T-helper 1 cell treated with Interleukin-12 subunit alpha and Interleukin-12 subunit beta and Interleukin-4 antibody, amounts not matched to agents 30 μg/mL and 1 μg/mL, for 36 hours (primary cell): ENCODE results near the gene ZNF281.
A peak's percentile ranks its signal among the peaks of the same experiment; 100 is the strongest.

Experiments
- H3K27ac Mint-ChIP-seq: one replicate; pipeline ENCODE4 v1.8.0; 2021; ENCODE audit warnings: mild to moderate bottlenecking, mixed read lengths
- H3K27me3 Mint-ChIP-seq: one replicate; pipeline ENCODE4 v1.8.0; 2021; ENCODE audit warnings: low read depth, mixed read lengths
- H3K36me3 Mint-ChIP-seq: one replicate; pipeline ENCODE4 v1.8.0; 2021; ENCODE audit warnings: low read depth, mixed read lengths
- H3K4me1 Mint-ChIP-seq: one replicate; pipeline ENCODE4 v1.8.0; 2021; ENCODE audit warnings: low read depth, mixed read lengths
- H3K4me3 Mint-ChIP-seq: one replicate; pipeline ENCODE4 v1.8.0; 2021; ENCODE audit warnings: mild to moderate bottlenecking, moderate library complexity, mixed read lengths
- H3K9me3 Mint-ChIP-seq: one replicate; pipeline ENCODE4 v1.8.0; 2021; ENCODE audit warnings: mixed read lengths

The ZNF281 gene

GRCh38 chr1:200388791-200389190 is 21.0 kb downstream of the ZNF281 start:
- Mint-ChIP-seq H3K9me3 (no peaks in the 10 kb centered on the region), H3K27ac (no peak overlapping the region), H3K4me1 (no peaks in the 10 kb centered on the region), H3K36me3 (no peaks in the 10 kb centered on the region), H3K27me3 (no peaks in the 10 kb centered on the region), H3K4me3 (no peak overlapping the region)

DNA sequence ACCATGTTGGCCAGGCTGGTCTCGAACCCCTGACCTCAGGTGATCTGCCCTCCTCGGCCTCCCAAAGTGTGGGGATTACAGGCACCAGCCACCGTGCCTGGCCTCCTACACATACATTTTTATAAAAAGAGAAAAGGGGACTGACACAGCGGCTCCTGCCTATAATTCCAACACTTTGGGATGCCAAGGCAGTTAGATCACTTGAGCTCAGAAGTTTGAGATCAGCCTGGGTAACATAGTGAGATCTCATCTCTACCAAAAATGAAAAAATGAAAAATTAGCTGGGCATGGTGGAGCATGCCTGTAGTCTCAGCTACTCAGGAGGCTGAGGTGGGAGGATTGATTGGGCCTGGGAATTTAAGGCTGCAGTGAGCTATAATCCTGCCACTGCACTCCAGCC is 23.4 kb downstream of the ZNF281 start:
- H3K9me3 Mint-ChIP-seq, result no peaks in the 10 kb centered on the region
- H3K4me1 Mint-ChIP-seq, result no peaks in the 10 kb centered on the region
- no peaks in the 10 kb centered on the region for H3K36me3 Mint-ChIP-seq
- no peaks in the 10 kb centered on the region for H3K27me3 Mint-ChIP-seq
- no peak overlapping the region for H3K27ac Mint-ChIP-seq
- no peak overlapping the region for H3K4me3 Mint-ChIP-seq

DNA sequence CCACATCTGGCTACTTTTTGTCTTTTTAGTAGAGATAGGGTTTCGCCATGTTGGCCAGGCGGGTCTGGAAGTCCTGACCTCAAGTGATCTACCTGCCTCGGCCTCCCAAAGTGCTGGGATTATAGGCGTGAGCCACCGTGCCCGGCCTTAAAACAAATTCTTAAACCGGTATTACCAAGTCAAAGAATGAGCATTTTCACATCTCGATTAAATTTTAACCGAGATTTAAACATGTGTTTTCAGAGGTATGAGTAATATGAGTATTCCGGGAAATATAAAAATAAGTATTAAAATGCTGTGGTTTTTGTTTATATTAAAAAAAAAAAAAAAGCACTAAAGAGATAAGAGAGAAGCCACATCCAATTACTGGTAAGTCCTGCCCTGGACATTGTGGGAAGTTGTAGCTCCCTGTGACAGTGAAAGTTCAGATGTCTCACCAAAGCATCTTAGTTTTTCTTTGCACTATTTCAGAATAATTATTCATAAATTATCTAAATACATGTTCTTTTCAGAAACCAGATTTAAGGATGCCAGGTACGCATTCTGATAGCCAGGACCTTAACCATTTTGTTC is 24.9 kb downstream of the ZNF281 start:
- H3K4me1 Mint-ChIP-seq, result no peaks in the 10 kb centered on the region
- H3K27me3 Mint-ChIP-seq, result no peaks in the 10 kb centered on the region
- no peak overlapping the region for H3K27ac Mint-ChIP-seq
- H3K4me3 Mint-ChIP-seq, result no peak overlapping the region
- H3K9me3 Mint-ChIP-seq, result no peaks in the 10 kb centered on the region
- H3K36me3 Mint-ChIP-seq, result no peaks in the 10 kb centered on the region

DNA sequence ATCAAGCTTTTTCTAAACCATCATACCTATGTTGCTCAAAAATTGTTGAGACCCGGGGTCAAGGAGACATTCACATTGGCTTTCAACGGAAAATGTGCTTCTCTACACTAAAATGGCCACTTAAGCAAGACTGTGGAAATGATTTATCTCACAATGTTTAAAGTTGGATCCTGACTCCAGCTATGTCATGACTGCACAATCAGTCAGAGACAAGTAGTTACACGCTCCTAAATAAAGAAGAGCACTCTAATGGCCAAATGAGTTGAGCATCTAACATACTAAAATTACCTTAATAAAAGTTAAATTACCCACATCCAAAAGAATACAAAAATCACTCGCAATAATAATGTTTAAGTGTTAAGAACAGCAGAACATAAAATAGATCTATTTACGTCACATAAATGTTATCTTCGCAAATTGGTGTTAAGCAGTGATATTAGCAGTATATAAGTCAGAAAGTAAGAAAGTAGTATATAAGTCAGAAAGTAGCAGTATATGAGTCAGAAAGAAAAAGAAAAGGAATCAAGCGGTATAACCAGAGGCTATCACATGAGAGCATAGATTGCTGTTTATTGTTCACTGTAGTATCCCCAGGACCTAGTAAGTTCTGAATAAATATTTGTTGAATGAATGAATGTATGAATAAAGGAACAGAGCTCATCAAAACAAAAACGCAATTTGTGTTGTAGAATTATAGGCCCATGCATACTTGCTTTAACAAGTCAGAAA is 28.4 kb downstream of the ZNF281 start:
- no peak overlapping the region for H3K4me3 Mint-ChIP-seq
- peaks cover 5% of the 10 kb centered on the region for H3K4me1 Mint-ChIP-seq
- H3K27ac Mint-ChIP-seq, result no peak overlapping the region
- H3K27me3 Mint-ChIP-seq, result no peaks in the 10 kb centered on the region
- no peaks in the 10 kb centered on the region for H3K9me3 Mint-ChIP-seq
- H3K36me3 Mint-ChIP-seq, result no peaks in the 10 kb centered on the region

DNA sequence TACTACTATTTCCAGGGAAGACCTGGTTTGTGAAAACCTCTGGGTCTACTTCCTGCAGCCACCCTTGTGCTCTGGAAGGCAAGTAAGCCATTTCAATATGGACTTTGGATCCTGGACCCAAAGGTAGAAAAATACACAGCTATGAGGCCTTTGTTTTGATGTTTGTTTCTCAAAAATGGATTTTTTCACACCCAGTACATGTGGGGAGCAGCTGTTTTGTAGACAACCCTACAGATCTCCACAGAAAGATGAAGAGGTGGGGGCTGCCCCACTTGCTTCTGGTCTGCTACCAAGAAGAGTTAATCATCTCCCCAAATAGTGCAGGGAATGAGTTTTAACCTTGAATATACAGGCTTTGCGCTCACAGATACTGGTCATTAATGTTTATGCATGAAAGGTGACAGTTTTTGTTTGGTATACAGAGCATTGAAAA is 29.2 kb downstream of the ZNF281 start:
- no peaks in the 10 kb centered on the region for H3K9me3 Mint-ChIP-seq
- H3K4me1 Mint-ChIP-seq, result peaks cover 6% of the 10 kb centered on the region
- H3K27me3 Mint-ChIP-seq, result peaks cover 4% of the 10 kb centered on the region
- H3K36me3 Mint-ChIP-seq, result no peaks in the 10 kb centered on the region
- no peak overlapping the region for H3K27ac Mint-ChIP-seq
- H3K4me3 Mint-ChIP-seq, result no peak overlapping the region

GRCh38 chr1:200379940-200380588 is 29.8 kb downstream of the ZNF281 start:
- Mint-ChIP-seq H3K36me3 (no peaks in the 10 kb centered on the region), H3K4me1 (peaks cover 6% of the 10 kb centered on the region), H3K27ac (no peak overlapping the region), H3K4me3 (no peak overlapping the region), H3K27me3 (peaks cover 4% of the 10 kb centered on the region), H3K9me3 (no peaks in the 10 kb centered on the region)

- H3K4me1 Mint-ChIP-seq, result peaks cover 6% of the 10 kb centered on the region
- no peak overlapping the region for H3K27ac Mint-ChIP-seq
- peaks cover 4% of the 10 kb centered on the region for H3K27me3 Mint-ChIP-seq
- H3K9me3 Mint-ChIP-seq, result no peaks in the 10 kb centered on the region
- no peak overlapping the region for H3K4me3 Mint-ChIP-seq
- H3K36me3 Mint-ChIP-seq, result no peaks in the 10 kb centered on the region
Observed at GRCh38 chr1:200379432-200379757, 30.4 kb downstream of the ZNF281 start.

- peak overlapping the region; percentile 18 for H3K4me3 Mint-ChIP-seq
- no peaks in the 10 kb centered on the region for H3K9me3 Mint-ChIP-seq
- H3K36me3 Mint-ChIP-seq, result no peaks in the 10 kb centered on the region
- peaks cover 6% of the 10 kb centered on the region for H3K4me1 Mint-ChIP-seq
- no peak overlapping the region for H3K27ac Mint-ChIP-seq
- H3K27me3 Mint-ChIP-seq, result peaks cover 8% of the 10 kb centered on the region
Observed at GRCh38 chr1:200378096-200378495, 31.7 kb downstream of the ZNF281 start.

- Mint-ChIP-seq H3K4me3 (no peak overlapping the region), H3K27me3 (peaks cover 11% of the 10 kb centered on the region), H3K9me3 (no peaks in the 10 kb centered on the region), H3K36me3 (no peaks in the 10 kb centered on the region), H3K4me1 (peaks cover 6% of the 10 kb centered on the region), H3K27ac (no peak overlapping the region)
Observed at GRCh38 chr1:200376528-200376927, 33.3 kb downstream of the ZNF281 start.

DNA sequence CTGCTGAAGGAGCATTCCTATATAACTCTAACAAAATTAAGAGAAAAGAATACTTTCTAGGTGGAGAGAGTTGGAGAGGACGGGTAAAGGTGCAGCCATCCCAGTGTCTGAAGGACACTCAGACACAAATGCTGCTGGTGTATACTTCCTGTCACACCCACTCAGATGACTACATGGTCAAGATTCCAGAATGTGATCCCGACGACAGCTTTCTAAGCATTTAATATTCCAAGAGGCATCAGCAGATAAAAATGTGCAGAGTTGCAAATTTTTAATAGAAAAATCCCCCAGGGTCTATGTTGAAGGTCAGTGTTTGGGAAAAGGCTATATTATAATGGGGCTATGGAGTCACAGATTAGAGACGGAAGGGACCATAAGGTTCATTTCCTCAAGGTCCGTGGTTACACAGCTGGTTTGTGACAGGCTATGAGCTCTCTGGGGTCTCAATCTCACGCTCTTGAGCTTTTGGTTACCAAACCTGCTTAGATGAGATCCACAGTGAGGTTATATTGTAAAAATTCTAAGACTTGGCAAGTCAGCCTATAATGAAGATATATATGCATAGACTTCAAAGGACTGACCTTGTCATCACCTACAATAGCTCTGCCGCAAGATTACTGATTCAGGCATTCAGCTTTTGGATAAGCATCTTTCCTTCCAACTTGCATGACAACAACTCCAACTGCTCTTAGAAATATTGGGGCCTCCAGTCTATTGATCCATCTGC is 35.1 kb downstream of the ZNF281 start:
- H3K27ac Mint-ChIP-seq, result no peak overlapping the region

GRCh38 chr1:200373811-200374231 is 36.0 kb downstream of the ZNF281 start:
- Mint-ChIP-seq H3K4me3 (no peak overlapping the region), H3K4me1 (peaks cover 6% of the 10 kb centered on the region), H3K36me3 (no peaks in the 10 kb centered on the region), H3K27me3 (peaks cover 11% of the 10 kb centered on the region), H3K27ac (no peak overlapping the region), H3K9me3 (no peaks in the 10 kb centered on the region)

More for the DNA sequence above, 35.1 kb downstream of the ZNF281 start:
- no peak overlapping the region for H3K4me3 Mint-ChIP-seq
- peaks cover 11% of the 10 kb centered on the region for H3K27me3 Mint-ChIP-seq
- peaks cover 6% of the 10 kb centered on the region for H3K4me1 Mint-ChIP-seq
- no peaks in the 10 kb centered on the region for H3K36me3 Mint-ChIP-seq
- no peaks in the 10 kb centered on the region for H3K9me3 Mint-ChIP-seq

- Mint-ChIP-seq H3K9me3 (no peaks in the 10 kb centered on the region), H3K27me3 (peaks cover 11% of the 10 kb centered on the region), H3K36me3 (no peaks in the 10 kb centered on the region), H3K27ac (no peak overlapping the region), H3K4me1 (peaks cover 4% of the 10 kb centered on the region), H3K4me3 (no peak overlapping the region)
Observed at GRCh38 chr1:200372885-200373181, 37.0 kb downstream of the ZNF281 start.

DNA sequence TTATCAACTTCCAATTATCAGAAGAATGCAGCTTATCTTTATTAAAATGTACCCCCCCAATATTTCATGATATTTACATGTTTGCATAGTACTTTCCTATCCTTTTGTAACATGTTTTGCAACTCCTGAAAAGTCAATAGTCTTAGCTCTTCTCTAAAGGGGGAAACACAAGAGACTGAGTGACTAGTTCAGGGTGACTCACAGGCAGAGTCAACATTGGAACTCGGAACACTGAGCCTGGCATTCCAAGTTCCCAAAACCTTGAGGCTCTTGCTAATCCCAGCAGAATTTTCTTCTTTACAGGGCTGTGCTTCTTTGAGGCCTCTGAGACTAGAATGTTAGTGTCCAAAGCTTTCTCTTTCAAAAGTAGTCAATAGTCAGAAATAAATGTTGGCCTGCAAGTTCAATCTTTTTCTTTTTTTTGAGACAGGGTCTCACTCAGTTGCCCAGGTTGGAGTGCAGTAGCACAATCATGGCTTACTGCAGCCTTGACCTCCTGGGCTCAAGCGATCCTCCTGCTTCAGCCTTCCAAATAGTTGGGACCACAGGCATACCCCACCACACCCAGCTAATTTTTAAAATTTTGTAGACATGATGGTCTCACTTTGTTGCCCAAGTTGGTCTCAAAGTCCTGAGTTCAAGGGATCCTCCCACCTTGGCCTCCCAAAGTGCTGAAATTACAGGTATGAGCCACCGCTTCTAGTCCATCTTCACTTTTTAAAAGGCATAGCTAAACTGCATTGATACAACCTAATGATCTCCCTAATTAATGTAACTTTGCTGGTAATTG is 37.5 kb downstream of the ZNF281 start:
- Mint-ChIP-seq H3K4me1 (peaks cover 4% of the 10 kb centered on the region), H3K9me3 (no peaks in the 10 kb centered on the region), H3K27ac (no peak overlapping the region), H3K36me3 (no peaks in the 10 kb centered on the region), H3K27me3 (peaks cover 11% of the 10 kb centered on the region), H3K4me3 (no peak overlapping the region)

DNA sequence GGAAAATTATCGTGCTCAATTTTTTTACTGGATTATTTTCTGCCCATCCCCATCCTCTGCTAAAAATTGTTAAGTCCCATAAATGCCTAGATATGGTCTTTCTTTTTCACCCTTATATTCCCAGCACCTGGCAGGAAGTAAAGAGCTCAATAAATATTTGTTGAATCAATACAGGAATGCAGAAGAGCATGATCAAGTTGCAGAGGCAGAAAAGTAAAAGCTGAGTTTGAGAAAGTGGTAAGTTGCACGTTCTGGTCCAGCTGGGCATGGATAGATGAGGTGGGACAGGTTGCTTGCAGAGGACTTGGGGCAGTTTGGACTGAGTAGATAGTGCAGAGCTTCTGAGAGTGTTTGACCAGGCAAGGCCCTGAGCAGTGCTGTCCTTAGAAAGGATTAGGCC is 40.1 kb downstream of the ZNF281 start:
- H3K4me3 Mint-ChIP-seq, result no peak overlapping the region
- peaks cover 7% of the 10 kb centered on the region for H3K27me3 Mint-ChIP-seq
- H3K4me1 Mint-ChIP-seq, result no peaks in the 10 kb centered on the region
- no peaks in the 10 kb centered on the region for H3K36me3 Mint-ChIP-seq
- no peaks in the 10 kb centered on the region for H3K9me3 Mint-ChIP-seq
- H3K27ac Mint-ChIP-seq, result no peak overlapping the region
